Thyroid gland (tissue), 4 donors: ENCODE results near the gene SMIM24. TPM values are rescaled to one million over a fixed set of nuclear protein-coding genes. Genes with fewer than 3 reads are reported as not detected.

Experiments
- DNase-seq, 2 donors: peaks; one replicate each; pipeline ENCODE4 v3.0.0-alpha.2; 2019
- H3K27ac ChIP-seq, 3 donors: fragments of 200-600 bp; sonication (generic); 1 replicate in 2 of 3; 2 replicates in 1 of 3; pipeline ENCODE4 v1.5.1; 2016 to 2019; ENCODE audit warnings: mild to moderate bottlenecking in 1 of 3, moderate library complexity in 1 of 3
- H3K27me3 ChIP-seq: fragments of 200-600 bp; sonication (generic); one replicate; pipeline ENCODE4 v1.5.1; 2019
- H3K36me3 ChIP-seq, 2 donors: fragments of 200-600 bp; sonication (generic); one replicate each; pipeline ENCODE4 v1.5.1; 2016 to 2019
- H3K4me1 ChIP-seq, 2 donors: fragments of 200-600 bp; sonication (generic); one replicate each; pipeline ENCODE4 v1.5.1; 2017 to 2019
- H3K4me3 ChIP-seq, 3 donors: fragments of 200-600 bp; sonication (generic); replicated peaks in 1 of 3; 1 replicate in 2 of 3; 2 replicates in 1 of 3; pipeline ENCODE4 v1.5.1; 2016; ENCODE audit warnings: mild to moderate bottlenecking in 1 of 3
- H3K9me3 ChIP-seq: fragments of 200-600 bp; sonication (generic); one replicate; pipeline ENCODE4 v1.5.1; 2017
- POLR2A ChIP-seq, 2 donors: fragments of 450-650 bp; IDR thresholded peaks; one replicate each; pipeline ENCODE4 v1.6.1; 2017; ENCODE audit warnings: antibody characterized with exemption in 2 of 2, mild to moderate bottlenecking in 2 of 2, moderate library complexity in 1 of 2
- WGBS, 2 donors: methylation state at CpG; one replicate each; pipeline ENCODE4 v1.1.5; 2017; 5-methylcytosine and 5-hydroxymethylcytosine counted together
- intact Hi-C: fragments of 100-400 bp; cut with DNase I; formaldehyde crosslinking; loops from one replicate; pipeline ENCODE4 v1.15.1; 2023
- total RNA-seq, 4 donors: library from RNA; depleted of rRNA; stranded (reverse); fragments of >200 nt; gene quantifications; one replicate each; pipeline ENCODE4 v1.2.3, GENCODE V29; 2016
- TF ChIP-seq, protein P1 (sequence below), 6 experiments: fragments of 200-600 bp in 3 of 6; fragments of 450-650 bp in 3 of 6; sonication (generic) in 3 of 6; IDR thresholded peaks; one replicate each; pipeline ENCODE4 v1.5.1; 2016 to 2019; ENCODE audit warnings: antibody characterized with exemption in 6 of 6, mild to moderate bottlenecking in 2 of 6, inconsistent platforms in 1 of 6, moderate library complexity in 1 of 6

The SMIM24 gene
- total RNA-seq, 4 donors from 2014 or later = not detected

DNA sequence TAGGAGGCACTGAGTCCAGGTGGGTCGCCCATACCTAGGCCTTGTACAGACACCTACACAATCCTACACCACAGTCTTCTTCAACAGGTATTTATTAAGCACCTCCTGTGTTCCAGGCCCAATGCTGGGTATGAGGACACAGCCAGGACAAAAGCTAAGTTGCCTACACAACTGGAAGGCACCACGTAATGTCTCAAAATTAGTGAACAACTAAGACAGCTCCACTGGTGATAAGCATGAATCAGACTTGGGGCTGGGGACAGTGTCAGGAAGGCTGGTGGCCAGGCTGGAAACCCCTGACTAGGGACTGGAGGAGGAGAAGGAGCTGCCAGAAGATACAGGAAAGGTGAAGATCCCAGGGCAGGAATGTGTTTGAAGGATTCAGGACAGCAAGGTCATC, 2.4 kb downstream of the SMIM24 start:
- no peaks in the 10 kb centered on the region for H3K36me3 ChIP-seq
- TF ChIP-seq POLR2A (IDR thresholded peaks at IDR 0.05) = no peak
- TF ChIP-seq, protein P1, sequence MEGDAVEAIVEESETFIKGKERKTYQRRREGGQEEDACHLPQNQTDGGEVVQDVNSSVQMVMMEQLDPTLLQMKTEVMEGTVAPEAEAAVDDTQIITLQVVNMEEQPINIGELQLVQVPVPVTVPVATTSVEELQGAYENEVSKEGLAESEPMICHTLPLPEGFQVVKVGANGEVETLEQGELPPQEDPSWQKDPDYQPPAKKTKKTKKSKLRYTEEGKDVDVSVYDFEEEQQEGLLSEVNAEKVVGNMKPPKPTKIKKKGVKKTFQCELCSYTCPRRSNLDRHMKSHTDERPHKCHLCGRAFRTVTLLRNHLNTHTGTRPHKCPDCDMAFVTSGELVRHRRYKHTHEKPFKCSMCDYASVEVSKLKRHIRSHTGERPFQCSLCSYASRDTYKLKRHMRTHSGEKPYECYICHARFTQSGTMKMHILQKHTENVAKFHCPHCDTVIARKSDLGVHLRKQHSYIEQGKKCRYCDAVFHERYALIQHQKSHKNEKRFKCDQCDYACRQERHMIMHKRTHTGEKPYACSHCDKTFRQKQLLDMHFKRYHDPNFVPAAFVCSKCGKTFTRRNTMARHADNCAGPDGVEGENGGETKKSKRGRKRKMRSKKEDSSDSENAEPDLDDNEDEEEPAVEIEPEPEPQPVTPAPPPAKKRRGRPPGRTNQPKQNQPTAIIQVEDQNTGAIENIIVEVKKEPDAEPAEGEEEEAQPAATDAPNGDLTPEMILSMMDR (IDR thresholded peaks at IDR 0.05) = no peak
- no peak for DNase-seq
- WGBS, 2 donors = 95 to 97% methylated on average over 2 of the region's 2 CpGs
- H3K4me3 ChIP-seq = no peak overlapping the region
- H3K4me1 ChIP-seq = no peaks in the 10 kb centered on the region
- H3K27me3 ChIP-seq = no peaks in the 10 kb centered on the region
- intact Hi-C loops = no loop called here
- no peak overlapping the region for H3K27ac ChIP-seq
- no peaks in the 10 kb centered on the region for H3K9me3 ChIP-seq

GRCh38 chr19:3477506-3477905, 2.8 kb downstream of the SMIM24 start:
- H3K36me3 ChIP-seq = no peaks in the 10 kb centered on the region
- no peak for DNase-seq
- H3K4me1 ChIP-seq = no peaks in the 10 kb centered on the region
- intact Hi-C loops = no loop called here
- H3K27ac ChIP-seq = no peak overlapping the region
- H3K9me3 ChIP-seq = no peaks in the 10 kb centered on the region
- no peaks in the 10 kb centered on the region for H3K27me3 ChIP-seq
- H3K4me3 ChIP-seq = no peak overlapping the region
- TF ChIP-seq POLR2A (IDR thresholded peaks at IDR 0.05) = no peak

- no peaks in the 10 kb centered on the region for H3K36me3 ChIP-seq
- peaks cover 0 to 3% of the 10 kb centered on the region in 2 donors for H3K4me1 ChIP-seq
- WGBS, 2 donors = 86 to 87% methylated on average over 2 of the region's 2 CpGs
- intact Hi-C loops = no loop called here
- H3K9me3 ChIP-seq = no peaks in the 10 kb centered on the region
- DNase-seq = no peak
- no peak overlapping the region for H3K4me3 ChIP-seq
- no peak overlapping the region for H3K27ac ChIP-seq
- TF ChIP-seq POLR2A (IDR thresholded peaks at IDR 0.05) = no peak
- TF ChIP-seq, protein P1 (IDR thresholded peaks at IDR 0.05) = no peak
- no peaks in the 10 kb centered on the region for H3K27me3 ChIP-seq
Measured at GRCh38 chr19:3476830-3477229, 3.5 kb downstream of the SMIM24 start.

DNA sequence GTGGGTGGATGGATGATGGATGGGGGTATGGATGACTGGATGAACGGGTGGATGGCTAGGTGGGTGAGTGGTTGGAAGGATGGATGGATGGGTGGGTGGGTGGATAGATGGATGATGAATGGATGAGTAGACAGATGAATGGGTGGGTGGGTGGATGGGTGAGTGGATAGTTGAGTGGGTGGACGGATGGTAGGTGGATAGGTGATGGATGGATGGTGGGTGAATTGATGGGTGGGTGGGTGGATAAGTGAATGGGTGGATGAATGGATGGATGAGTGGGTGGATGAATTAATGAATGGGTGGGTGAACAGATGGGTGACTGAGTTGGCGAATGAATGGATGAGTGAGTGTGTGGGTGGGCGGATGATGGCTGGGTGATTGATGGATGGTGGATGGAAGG, 4.9 kb downstream of the SMIM24 start:
- H3K27me3 ChIP-seq = no peaks in the 10 kb centered on the region
- TF ChIP-seq, protein P1 (IDR thresholded peaks at IDR 0.05) = no peak
- H3K4me1 ChIP-seq = peaks cover 0 to 3% of the 10 kb centered on the region in 2 donors
- WGBS, 2 donors = 85% methylated on average over 4 of the region's 4 CpGs
- H3K27ac ChIP-seq = no peak overlapping the region
- H3K36me3 ChIP-seq = no peaks in the 10 kb centered on the region
- H3K9me3 ChIP-seq = no peaks in the 10 kb centered on the region
- H3K4me3 ChIP-seq = no peak overlapping the region
- intact Hi-C loops = no loop called here
- DNase-seq = no peak

- intact Hi-C loops = loop anchor here (5.0 kb wide), 1 partner anchor 47 kb away; no protein-coding TSS in a partner anchor
- no peak overlapping the region for H3K27ac ChIP-seq
- H3K36me3 ChIP-seq = no peaks in the 10 kb centered on the region
- no peaks in the 10 kb centered on the region for H3K9me3 ChIP-seq
- DNase-seq = no peak
- no peak overlapping the region for H3K4me3 ChIP-seq
- 70 to 72% methylated on average over 2 of the region's 2 CpGs for WGBS, 2 donors
- TF ChIP-seq, protein P1 (IDR thresholded peaks at IDR 0.05) = no peak
- TF ChIP-seq POLR2A (IDR thresholded peaks at IDR 0.05) = no peak
- H3K4me1 ChIP-seq = peaks cover 0 to 3% of the 10 kb centered on the region in 2 donors
- H3K27me3 ChIP-seq = no peaks in the 10 kb centered on the region
Measured at GRCh38 chr19:3474614-3475013, 5.7 kb downstream of the SMIM24 start.

DNA sequence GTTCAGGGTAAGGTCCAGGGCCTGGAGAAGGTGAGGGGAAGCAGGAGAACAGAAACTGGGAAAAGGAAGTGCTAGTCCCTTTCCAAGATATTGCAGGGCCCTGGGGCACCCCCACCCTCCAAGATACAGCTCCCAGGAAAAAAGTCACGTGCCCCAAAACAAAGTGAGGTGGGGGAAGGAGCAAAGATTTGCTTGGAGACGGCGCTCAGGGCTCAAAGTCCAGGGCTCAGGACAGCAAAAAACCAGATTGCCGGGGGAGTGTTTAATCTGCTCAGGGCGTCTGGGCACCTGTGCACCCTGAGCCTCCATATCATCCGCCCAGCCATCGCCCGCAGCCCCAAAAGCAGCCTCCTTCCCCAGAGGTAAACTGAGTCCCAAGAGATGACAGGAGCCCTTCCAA, 6.3 kb downstream of the SMIM24 start:
- DNase-seq = no peak
- WGBS, 2 donors = 76 to 86% methylated on average over 8 of the region's 8 CpGs
- intact Hi-C loops = loop anchor here (5.0 kb wide), 1 partner anchor 47 kb away; no protein-coding TSS in a partner anchor
- Histone ChIP-seq H3K9me3 (no peaks in the 10 kb centered on the region), H3K4me3 (no peak overlapping the region), H3K27me3 (no peaks in the 10 kb centered on the region), H3K27ac (no peak overlapping the region), H3K4me1 (peaks cover 0 to 3% of the 10 kb centered on the region in 2 donors), H3K36me3 (no peaks in the 10 kb centered on the region)
- TF ChIP-seq, protein P1 (IDR thresholded peaks at IDR 0.05) = no peak
- TF ChIP-seq POLR2A (IDR thresholded peaks at IDR 0.05) = no peak
